HepG2 (cell line): Measurements from ENCODE around the gene RAD18. TPM values are rescaled to one million over a fixed set of nuclear protein-coding genes. Genes with fewer than 3 reads are reported as not detected.

Experiments used
- ATAC-seq: fragments of 200-7000 bp; cut with Tn5 transposase; 3 replicates; pipeline ENCODE4 v1.9.1; 2020; ENCODE audit warnings: mild to moderate bottlenecking, moderate library complexity
- BruUV-seq: library from RNA; stranded (reverse); fragments of 400-500 nt; replicated peaks from 2 replicates; lab custom pipeline; 2021; lab: Mats Ljungman, UMichigan
- CTCF ChIA-PET: fragments of 300-600 bp; formaldehyde crosslinking; extraction: SDS; loops from one replicate; lab custom pipeline; 2021; ENCODE audit warnings: low total read pairs, inconsistent platforms, low intra/inter-chr PET ratio; lab: Yijun Ruan, JAX
- POLR2A ChIA-PET: fragments of 350-600 bp; sonication (Branson Sonifier 250); formaldehyde crosslinking; loops from one replicate; lab custom pipeline; 2020; ENCODE audit warnings: antibody characterized with exemption, inconsistent platforms; lab: Yijun Ruan, JAX
- DNase-seq: peaks from one replicate; pipeline ENCODE4 v3.0.0-alpha.2; 2015; ENCODE audit warnings: low spot score
- FAIRE-seq: peaks from 3 replicates; lab custom pipeline; 2011; peaks lifted over from hg19 to GRCh38; lab: Jason Lieb, UNC
- H2AFZ ChIP-seq: one replicate; pipeline ENCODE4 v1.6.1; 2011; ENCODE audit warnings: low read length, inconsistent platforms
- H3K27ac ChIP-seq: fragments of 300-600 bp; 3 replicates; pipeline ENCODE4 v1.8.0; 2011; ENCODE audit warnings: mixed run types, mild to moderate bottlenecking, mixed read lengths, low read length, inconsistent platforms; ENCODE audit not compliant: insufficient read depth; ENCODE audit errors: extremely low read length
- H3K27me3 ChIP-seq, 2 experiments: fragments of 200-600 bp in 1 of 2; 2 replicates in 1 of 2; 3 replicates in 1 of 2; pipeline versions ENCODE4 v1.6.0 to v1.8.0; 2011; ENCODE audit warnings: low read length in 2 of 2, mild to moderate bottlenecking in 2 of 2, moderate library complexity in 2 of 2, inconsistent platforms in 1 of 2; ENCODE audit not compliant: insufficient read depth in 2 of 2, control insufficient read depth in 1 of 2
- H3K36me3 ChIP-seq, 2 experiments: fragments of 200-600 bp in 1 of 2; replicated peaks in 1 of 2; 2 replicates in 1 of 2; 3 replicates in 1 of 2; pipeline versions ENCODE4 v1.5.1 to v1.8.0; 2011; ENCODE audit warnings: low read length in 2 of 2, inconsistent platforms in 1 of 2; ENCODE audit not compliant: insufficient read depth in 2 of 2, control insufficient read depth in 1 of 2
- H3K4me1 ChIP-seq: 2 replicates; pipeline ENCODE4 v1.5.1; 2012; ENCODE audit warnings: low read length, inconsistent platforms; ENCODE audit not compliant: insufficient read depth
- H3K4me2 ChIP-seq: 2 replicates; pipeline ENCODE4 v1.6.0; 2011; ENCODE audit warnings: low read depth, low read length, inconsistent platforms
- H3K4me3 ChIP-seq, 3 experiments: fragments of 200-600 bp in 1 of 3; sonication (generic), shearing (Covaris generic) in 1 of 3; replicated peaks in 1 of 3; 2 replicates each; pipeline ENCODE4 v1.5.1; 2011 to 2016; ENCODE audit warnings: low read length in 3 of 3, inconsistent platforms in 2 of 3, low read depth in 2 of 3, mild to moderate bottlenecking in 2 of 3, control low read depth in 1 of 3, mixed read lengths in 1 of 3; ENCODE audit not compliant: insufficient read depth in 1 of 3
- H3K79me2 ChIP-seq: one replicate; pipeline ENCODE4 v1.6.1; 2011; ENCODE audit warnings: low read length, inconsistent platforms; ENCODE audit not compliant: insufficient read depth
- H3K9ac ChIP-seq: 2 replicates; pipeline ENCODE4 v1.6.0; 2011; ENCODE audit warnings: mild to moderate bottlenecking, low read depth, low read length, inconsistent platforms; ENCODE audit not compliant: insufficient read depth
- H3K9me3 ChIP-seq: 2 replicates; pipeline ENCODE4 v1.5.1; 2012; ENCODE audit warnings: mild to moderate bottlenecking, low read length
- H4K20me1 ChIP-seq: 2 replicates; pipeline ENCODE4 v1.6.0; 2011; ENCODE audit warnings: inconsistent platforms, mild to moderate bottlenecking, low read length, moderate library complexity; ENCODE audit not compliant: insufficient read depth
- BRF2 ChIP-seq: sonication (generic); formaldehyde crosslinking; IDR thresholded peaks from 2 replicates; pipeline ENCODE4 v1.8.1; 2022; ENCODE audit warnings: mild to moderate bottlenecking, missing genetic modification reagents
- ELF4 ChIP-seq: sonication (generic); formaldehyde crosslinking; IDR thresholded peaks from 2 replicates; pipeline ENCODE4 v1.5.0; 2020; ENCODE audit warnings: missing genetic modification reagents, mild to moderate bottlenecking, moderate library complexity, borderline replicate concordance
- JARID2 ChIP-seq: sonication (generic); formaldehyde crosslinking; IDR thresholded peaks from 2 replicates; pipeline ENCODE4 v1.8.1; 2023; ENCODE audit warnings: missing genetic modification reagents, inconsistent platforms; ENCODE audit not compliant: insufficient replicate concordance
- SYNCRIP ChIP-seq: fragments of 200-400 bp; formaldehyde crosslinking; IDR thresholded peaks from 2 replicates; pipeline ENCODE4 v1.6.1; 2018; ENCODE audit warnings: mild to moderate bottlenecking, low read depth, low read length; ENCODE audit not compliant: insufficient read depth
- ZNF20 ChIP-seq: sonication (generic); formaldehyde crosslinking; IDR thresholded peaks from 2 replicates; pipeline ENCODE4 v1.4.0; 2020; ENCODE audit warnings: mild to moderate bottlenecking, moderate library complexity, missing genetic modification reagents
- ZNF350 ChIP-seq: sonication (generic); formaldehyde crosslinking; IDR thresholded peaks from 2 replicates; pipeline ENCODE4 v1.4.0; 2020; ENCODE audit warnings: mild to moderate bottlenecking, low read depth, missing genetic modification reagents, borderline replicate concordance
- ZNF749 ChIP-seq: sonication (generic); formaldehyde crosslinking; IDR thresholded peaks from 2 replicates; pipeline ENCODE4 v1.8.0; 2022; ENCODE audit warnings: mild to moderate bottlenecking, missing genetic modification reagents, moderate library complexity, borderline replicate concordance
- WGBS: methylation state at CpG from one replicate; pipeline ENCODE4 v1.1.6; 2017; ENCODE audit warnings: low lambda C conversion rate; 5-methylcytosine and 5-hydroxymethylcytosine counted together
- in situ Hi-C: cut with HindIII; loops from 2 replicates; pipeline ENCODE4 v1.10.0; 2017; ENCODE audit warnings: low pct_unique_long_range_greater_than_20kb; ENCODE audit not compliant: extremely low pct_ligation_motif_present
- intact Hi-C: fragments of 100-400 bp; cut with micrococcal nuclease; formaldehyde crosslinking; loops from one replicate; pipeline ENCODE4 v1.10.0; 2022; ENCODE audit not compliant: unreplicated experiment
- polyA plus RNA-seq, 8 experiments: library from polyadenylated mRNA; depleted of rRNA in 3 of 8; stranded (reverse) in 7 of 8; unstranded in 1 of 8; fragments of >200 nt; fragmentation: Illumina TruSeq in 4 of 8; extraction: Trizol in 4 of 8; gene quantifications; 2 replicates each; pipeline versions ENCODE4 v1.2.1 to v1.2.3, GENCODE V29; 2011 to 2016; ENCODE audit warnings: low read depth in 4 of 8, missing spikeins in 1 of 8, mixed read lengths in 1 of 8; ENCODE audit not compliant: insufficient read depth in 1 of 8
- total RNA-seq, 5 experiments: library from RNA; depleted of rRNA; stranded (reverse); fragments of >200 nt; fragmentation: Illumina TruSeq; extraction: Trizol; gene quantifications; 2 replicates each; pipeline ENCODE4 v1.2.3, GENCODE V29; 2016; ENCODE audit warnings: low read depth in 1 of 5

The RAD18 gene
- total and polyA plus RNA-seq, 2 of the 13 experiments (the other 11 are each of a cell fraction or from before 2014, with no cell fraction given), result 5.9 to 20.7 TPM

DNA sequence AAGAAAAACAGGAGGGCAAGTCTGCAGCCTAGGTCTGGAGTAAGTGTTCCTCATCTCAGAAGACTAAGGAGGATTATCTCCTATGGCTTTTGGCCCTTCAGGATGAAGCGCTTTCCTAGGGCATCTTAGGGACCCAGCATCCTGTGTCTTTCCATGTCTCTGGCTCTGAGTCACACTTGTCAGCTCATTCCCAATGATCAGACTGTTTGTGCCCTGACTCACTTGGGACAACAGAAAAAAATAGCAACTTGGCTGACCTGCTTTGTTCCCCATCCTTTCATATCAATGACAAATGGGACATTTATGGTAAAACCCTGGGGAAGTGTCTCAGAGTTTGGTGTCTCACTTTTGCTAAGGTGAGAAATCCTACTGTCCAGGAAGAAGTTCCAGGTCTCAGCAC, 117.6 kb downstream of the RAD18 start:
- intact Hi-C loops (no loop called here), in situ Hi-C loops (no loop called here)
- no peaks in the 10 kb centered on the region for H4K20me1 ChIP-seq
- 33% methylated on average over 1 of the region's 1 CpG for WGBS
- ATAC-seq (no peak), DNase-seq (no peak)
- no peak overlapping the region for H3K9ac ChIP-seq
- H2AFZ ChIP-seq, result no peak overlapping the region
- H3K9me3 ChIP-seq, result no peaks in the 10 kb centered on the region
- H3K36me3 ChIP-seq, result no peaks in the 10 kb centered on the region
- H3K4me3 ChIP-seq, result no peak overlapping the region
- no peaks in the 10 kb centered on the region for H3K4me1 ChIP-seq
- CTCF ChIA-PET, result no interaction called here
- no peaks in the 10 kb centered on the region for H3K79me2 ChIP-seq
- no TSS peak for BruUV-seq
- no peaks in the 10 kb centered on the region for H3K27me3 ChIP-seq
- no peak overlapping the region for H3K4me2 ChIP-seq
- TF ChIP-seq SYNCRIP (no peak), ZNF350 (CRISPR knock-in tag) (no peak)
- TF ChIP-seq, all 625 proteins: peak for 0
- no peak overlapping the region for H3K27ac ChIP-seq
- no peak for FAIRE-seq
- POLR2A ChIA-PET, result no interaction called here

DNA sequence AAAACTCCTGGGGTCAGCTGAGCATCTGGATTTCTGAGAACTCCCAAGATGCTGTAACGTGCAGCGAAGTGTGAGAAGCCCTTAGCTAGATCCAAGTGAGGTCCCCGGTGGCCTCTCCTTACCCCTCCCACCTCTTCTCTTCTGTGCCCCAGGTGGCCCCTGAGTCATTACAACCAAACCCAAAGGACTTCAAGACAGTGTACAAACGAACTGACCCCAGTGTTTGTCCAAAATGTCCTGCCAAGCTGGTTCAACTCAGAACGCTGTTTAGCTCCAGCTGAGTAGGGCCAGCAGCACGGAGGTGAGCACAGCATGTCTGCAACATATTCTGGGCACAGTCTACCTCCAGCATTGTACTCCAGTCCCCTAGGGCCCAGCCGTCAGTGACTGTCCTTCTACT, 119.9 kb downstream of the RAD18 start:
- CTCF ChIA-PET, result no interaction called here
- no peak overlapping the region for H3K9ac ChIP-seq
- no peaks in the 10 kb centered on the region for H3K9me3 ChIP-seq
- H3K4me2 ChIP-seq, result no peak overlapping the region
- H4K20me1 ChIP-seq, result no peaks in the 10 kb centered on the region
- no peaks in the 10 kb centered on the region for H3K27me3 ChIP-seq
- DNase-seq, result no peak
- TF ChIP-seq BRF2 (no peak), ELF4 (CRISPR knock-in tag) (no peak), ZNF20 (CRISPR knock-in tag) (no peak), ZNF749 (CRISPR knock-in tag) (no peak), JARID2 (CRISPR knock-in tag) (no peak)
- TF ChIP-seq, all 625 proteins: peak for 0
- no peaks in the 10 kb centered on the region for H3K4me1 ChIP-seq
- intact Hi-C loops (no loop called here), in situ Hi-C loops (no loop called here)
- H2AFZ ChIP-seq, result no peak overlapping the region
- ATAC-seq (no peak), FAIRE-seq (no peak)
- H3K27ac ChIP-seq, result no peak overlapping the region
- no peak overlapping the region for H3K4me3 ChIP-seq
- H3K79me2 ChIP-seq, result no peaks in the 10 kb centered on the region
- BruUV-seq, result no TSS peak
- no peaks in the 10 kb centered on the region for H3K36me3 ChIP-seq
- POLR2A ChIA-PET, result no interaction called here
- 96% methylated on average over 4 of the region's 7 CpGs for WGBS
